ENCODE data around the gene HDHD2.

GRCh38 chr18:47191961-47192360, 41.7 kb upstream of the HDHD2 start:
- TF ChIP-seq EZH2 (IDR thresholded peaks at IDR 0.05) (no peak), CTCF (IDR thresholded peaks at IDR 0.05) (no peak)
